Measurements from ENCODE around the gene ZNF541.
"Not testable (repeated sequence)": the region's sequence is repeated elsewhere in the genome, so short reads cannot be mapped to it uniquely, and the experiment has no call there.

ZNF541 gene

GRCh38 chr19:47600246-47601179 is 27.6 kb upstream of the ZNF541 start:
- peak; percentile 99 for DNase-seq

DNA sequence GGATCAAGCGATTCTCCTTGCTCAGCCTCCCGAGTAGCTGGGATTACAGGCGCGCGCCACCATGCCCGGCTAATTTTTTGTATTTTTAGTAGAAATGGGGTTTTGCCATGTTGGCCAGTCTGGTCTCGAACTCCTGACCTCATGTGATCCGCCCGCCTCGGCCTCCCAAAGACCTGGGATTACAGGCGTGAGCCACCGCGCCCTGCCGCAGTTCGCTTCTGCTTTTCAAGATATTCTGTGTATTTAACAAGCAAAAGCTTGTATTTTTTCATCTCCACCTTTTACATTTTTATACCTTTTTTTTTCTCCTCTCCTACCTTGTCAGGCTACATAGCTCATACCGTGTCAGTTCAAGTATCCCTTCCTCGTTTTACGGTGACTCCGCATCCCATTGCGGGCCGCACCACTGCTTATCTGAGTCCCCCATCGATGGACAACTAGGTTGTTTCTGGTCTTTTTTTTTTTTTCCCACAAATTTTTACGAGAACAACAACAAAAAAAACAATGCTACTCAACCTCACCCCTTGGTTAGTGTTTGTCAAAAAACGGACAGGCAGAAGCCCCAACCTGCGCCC is 26.8 kb upstream of the ZNF541 start:
- DNase-seq, result not testable (repeated sequence)

DNA sequence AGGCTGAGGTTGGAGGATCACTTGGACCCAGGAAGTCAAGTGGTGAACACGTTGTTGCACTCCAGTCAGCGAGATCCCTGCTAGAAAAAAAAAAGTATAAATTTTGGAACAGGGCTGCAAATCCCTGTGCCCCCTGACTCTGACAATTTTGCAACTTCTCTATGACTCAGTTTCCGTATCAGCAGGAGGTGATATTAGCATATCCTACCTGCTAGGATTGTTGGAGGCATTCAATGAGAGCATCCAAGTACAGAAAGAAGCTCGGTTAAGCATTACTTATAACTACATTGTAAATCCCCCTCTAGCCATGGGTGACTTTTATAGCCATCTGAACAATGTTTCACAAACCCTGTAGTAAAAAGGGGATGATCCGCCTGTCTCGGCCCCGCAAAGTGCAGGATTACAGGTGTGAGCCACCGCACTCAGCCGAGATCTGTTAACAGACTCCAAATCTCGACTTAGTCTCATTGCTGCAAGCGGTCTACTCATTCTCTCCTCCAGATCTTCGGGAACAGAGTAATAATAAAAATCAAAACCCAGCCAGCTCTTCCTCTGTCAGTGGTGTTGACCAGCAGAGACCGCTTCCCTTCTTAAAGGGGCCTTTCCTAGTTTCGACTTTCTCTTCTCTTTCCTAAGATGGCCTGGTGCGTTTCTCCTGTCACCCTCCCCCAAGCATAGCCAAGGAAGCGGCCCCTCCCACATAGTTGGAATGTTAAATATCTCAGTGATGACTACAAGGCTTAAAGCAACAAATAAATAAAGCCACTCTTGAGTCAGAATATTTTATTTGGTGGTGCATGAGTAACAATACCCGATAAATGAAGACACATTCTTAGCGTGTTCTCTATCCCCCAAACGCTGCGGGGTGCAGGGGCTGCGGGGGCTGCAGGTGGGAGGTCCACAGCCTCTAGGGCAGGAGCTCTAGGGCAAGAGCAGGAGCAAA is 25.7 kb upstream of the ZNF541 start:
- DNase-seq, result no peak

DNA sequence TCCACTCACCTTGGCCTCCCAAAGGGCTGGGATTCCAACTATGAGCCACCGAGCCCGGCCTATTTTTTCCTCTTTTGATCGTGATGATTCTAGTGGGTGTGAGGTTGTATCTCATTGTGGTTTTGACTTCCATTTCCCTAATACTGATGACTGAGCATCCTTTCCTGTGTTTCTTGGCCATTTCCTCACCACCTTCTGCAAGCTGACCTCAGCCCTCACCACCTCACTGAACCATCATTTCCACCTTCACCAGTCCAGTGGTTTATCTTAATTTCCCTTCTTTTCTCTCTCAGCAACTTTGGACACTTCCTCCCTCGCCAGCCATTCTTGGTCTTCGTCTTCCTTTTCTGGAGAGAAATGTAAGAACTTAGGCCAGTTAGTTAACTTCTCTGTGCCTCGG is 23.0 kb upstream of the ZNF541 start:
- no peak for DNase-seq

- DNase-seq, result no peak
Measured at GRCh38 chr19:47593860-47594259, 20.9 kb upstream of the ZNF541 start.

- DNase-seq, result no peak
Measured at GRCh38 chr19:47589824-47590223, 16.9 kb upstream of the ZNF541 start.

- DNase-seq, result no peak
Measured at GRCh38 chr19:47587295-47587694, 14.3 kb upstream of the ZNF541 start.

GRCh38 chr19:47583161-47583560 is 10.2 kb upstream of the ZNF541 start:
- not testable (repeated sequence) for DNase-seq

GRCh38 chr19:47582320-47582909 is 9.5 kb upstream of the ZNF541 start:
- no peak for DNase-seq

GRCh38 chr19:47581605-47582319 is 8.8 kb upstream of the ZNF541 start:
- DNase-seq, result no peak

DNA sequence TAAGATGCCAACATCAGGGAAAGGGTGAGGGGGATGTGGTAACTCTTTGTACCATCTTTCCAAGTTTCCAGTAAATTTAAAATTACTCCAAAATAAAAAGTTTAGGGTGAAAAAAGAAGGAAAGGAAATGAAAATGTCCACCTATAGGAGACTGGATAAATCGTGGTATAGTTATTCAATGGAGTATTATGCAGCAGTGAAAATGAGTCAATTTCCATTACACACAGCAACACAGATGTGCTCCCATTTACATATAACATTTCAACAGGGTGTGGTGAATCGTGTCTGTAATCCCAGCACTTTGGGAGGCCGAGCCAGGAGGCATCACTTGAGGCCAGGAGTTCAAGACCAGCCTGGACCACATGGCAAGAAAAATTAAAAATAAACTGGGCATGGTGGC is 7.4 kb upstream of the ZNF541 start:
- DNase-seq, result no peak

DNA sequence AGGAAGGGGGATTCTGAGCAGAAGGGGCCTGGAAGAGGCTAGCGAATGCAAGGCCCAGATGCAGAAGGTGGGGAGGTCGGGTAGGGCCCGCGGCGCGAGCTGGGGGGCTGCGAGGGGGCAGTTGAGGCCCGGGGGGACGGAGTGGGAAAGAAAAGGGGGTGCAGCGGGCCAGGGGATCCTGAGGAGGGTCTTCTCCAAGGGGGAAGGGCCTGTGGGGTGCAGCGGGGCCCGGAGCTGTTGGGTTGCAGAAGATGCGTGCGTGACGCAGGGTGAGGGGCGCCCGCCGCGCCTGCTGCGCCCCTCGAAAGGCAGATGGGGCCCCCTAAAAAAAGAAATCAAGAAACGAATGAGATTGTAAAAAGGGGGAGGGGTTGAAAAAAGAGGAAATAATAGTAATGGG is 313 bp downstream of the ZNF541 start:
- no peak for DNase-seq

DNA sequence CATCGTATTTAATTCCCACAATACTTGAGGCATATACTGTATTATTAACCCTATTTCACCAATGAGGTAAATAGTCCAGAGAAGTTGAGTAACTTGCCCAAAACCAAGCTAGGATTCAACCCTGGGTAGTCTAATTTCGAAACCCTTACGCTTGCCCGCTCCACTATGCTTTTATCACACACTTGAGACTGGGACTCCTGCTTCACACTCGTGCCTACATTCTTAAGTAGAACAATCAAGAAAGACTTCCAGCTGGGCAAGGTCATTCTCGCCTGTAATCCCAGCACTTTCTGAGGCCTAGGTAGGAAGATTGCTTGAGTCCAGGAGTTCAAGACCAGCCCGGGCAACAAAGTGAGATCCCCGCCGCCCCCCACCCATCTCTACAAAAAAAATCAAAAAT is 3.6 kb downstream of the ZNF541 start:
- no peak for DNase-seq

DNA sequence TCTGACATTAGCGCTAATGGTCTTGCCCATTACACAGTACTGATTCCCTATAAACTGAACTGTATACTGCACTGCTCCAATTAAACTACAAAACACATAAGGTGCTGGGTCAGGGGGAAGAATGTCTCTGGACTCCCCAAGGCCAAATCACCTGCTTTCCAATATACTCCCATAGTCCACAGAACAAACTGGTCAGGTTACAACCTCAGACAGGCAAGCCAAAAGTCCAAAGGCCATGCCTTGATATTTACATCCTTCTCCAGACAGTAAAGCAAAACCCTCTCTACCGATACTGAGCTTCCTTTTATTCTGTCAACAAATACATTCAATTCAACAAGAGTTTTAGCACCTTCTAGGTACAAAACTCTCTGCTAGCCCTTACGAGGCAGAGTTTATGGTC is 8.9 kb downstream of the ZNF541 start:
- DNase-seq, result no peak

GRCh38 chr19:47561440-47562057 is 11.4 kb downstream of the ZNF541 start:
- DNase-seq, result no peak

DNA sequence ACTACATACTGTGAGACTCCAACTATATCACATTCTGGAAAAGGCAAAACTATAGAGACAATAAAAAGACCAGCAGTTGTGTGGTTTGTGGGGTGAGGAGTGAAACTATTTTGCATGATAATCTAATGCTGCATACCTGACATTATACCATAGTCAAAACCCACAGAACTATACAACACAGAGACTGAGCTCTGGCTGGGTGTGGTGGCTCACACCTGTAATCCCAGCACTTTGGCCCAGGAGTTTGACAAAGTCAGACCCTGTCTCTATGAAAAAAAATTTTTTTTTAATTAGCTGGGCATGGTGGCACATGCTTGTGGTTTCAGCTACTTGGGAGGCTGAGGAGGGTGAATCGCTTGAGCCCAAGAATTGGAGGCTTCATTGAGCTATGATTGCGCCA is 11.9 kb downstream of the ZNF541 start:
- no peak for DNase-seq

DNA sequence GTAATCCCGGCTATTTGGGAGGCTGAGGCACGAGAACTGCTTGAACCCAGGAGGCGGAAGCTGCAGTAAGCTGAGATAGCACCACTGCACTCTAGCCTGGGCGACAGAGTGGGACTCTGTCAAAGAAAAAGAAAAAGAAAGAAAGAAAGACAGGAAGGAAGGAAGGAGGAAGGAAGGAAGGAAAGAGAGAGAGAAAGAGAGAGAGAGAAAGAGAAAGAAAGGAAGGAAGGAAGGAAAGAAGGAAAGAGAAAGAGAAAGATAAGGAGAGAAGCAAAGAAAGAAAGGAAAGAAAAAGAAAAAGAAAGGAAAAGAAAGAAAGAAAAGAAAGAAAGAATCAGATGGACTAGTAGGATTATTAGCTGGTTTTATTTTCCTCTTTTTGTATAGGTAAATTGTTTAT is 22.8 kb downstream of the ZNF541 start:
- DNase-seq, result no peak

GRCh38 chr19:47549261-47549862 is 23.6 kb downstream of the ZNF541 start:
- no peak for DNase-seq

GRCh38 chr19:47547199-47547598 is 25.7 kb downstream of the ZNF541 start:
- no peak for DNase-seq

GRCh38 chr19:47545061-47545948 is 27.6 kb downstream of the ZNF541 start:
- DNase-seq, result peak; percentile 36

All from activated T-cell treated with anti-CD3 and anti-CD28 coated beads, Interleukin-2, amount 50 U/mL, for 1 hour (primary cell).